Measurements from ENCODE around the gene ZNF593OS.

DNA sequence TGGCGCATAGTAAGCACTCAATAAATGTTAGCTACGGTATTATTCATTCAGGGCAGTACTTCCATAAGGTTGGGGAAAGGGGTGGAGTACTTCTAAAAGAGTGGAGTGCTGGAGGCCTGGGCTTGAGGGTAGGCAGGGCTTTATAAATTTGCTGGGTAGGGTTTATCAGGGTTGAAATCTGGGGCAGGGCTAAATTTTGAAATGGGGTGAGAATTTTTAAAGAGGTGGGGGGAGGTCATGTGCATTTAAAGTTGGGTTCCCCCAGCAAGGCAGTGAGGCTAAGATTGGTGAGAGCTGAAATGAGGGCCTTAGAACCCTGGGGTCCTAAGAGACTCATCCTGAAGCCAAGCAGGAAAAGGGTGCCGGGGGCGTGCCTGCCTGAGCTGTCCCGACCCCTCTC lies 28.8 kb upstream of the ZNF593OS start:
- no peak for TF ChIP-seq EP300 (IDR thresholded peaks at IDR 0.05)
- TF ChIP-seq CTCF (IDR thresholded peaks at IDR 0.05): no peak

Measured in tibial nerve (tissue), 4 donors.